ENCODE measurements around the gene ATP6V1G1.
"Not testable (repeated sequence)": the region's sequence is repeated elsewhere in the genome, so short reads cannot be mapped to it uniquely, and the experiment has no call there.

Gene ATP6V1G1

GRCh38 chr9:114560956-114561355 is 26.6 kb upstream of the ATP6V1G1 start:
- TF ChIP-seq ZFX (IDR thresholded peaks at IDR 0.05) (no peak), CTCF (conservative IDR thresholded peaks at IDR 0.05) (no peak)
- H3K27ac ChIP-seq: no peak overlapping the region

GRCh38 chr9:114561771-114562170 is 25.8 kb upstream of the ATP6V1G1 start:
- TF ChIP-seq ZFX (IDR thresholded peaks at IDR 0.05) (no peak), CTCF (conservative IDR thresholded peaks at IDR 0.05) (no peak)
- no peak overlapping the region for H3K27ac ChIP-seq

- no peak overlapping the region for H3K27ac ChIP-seq
- TF ChIP-seq ZFX (IDR thresholded peaks at IDR 0.05) (no peak), CTCF (conservative IDR thresholded peaks at IDR 0.05) (no peak)
These were observed 22.4 kb upstream of the ATP6V1G1 start for GRCh38 chr9:114565204-114565603.

GRCh38 chr9:114570742-114571141 is 16.8 kb upstream of the ATP6V1G1 start:
- no peak overlapping the region for H3K27ac ChIP-seq
- no peak for TF ChIP-seq ZFX (IDR thresholded peaks at IDR 0.05)
- TF ChIP-seq CTCF (conservative IDR thresholded peaks at IDR 0.05): no peak

- TF ChIP-seq ZFX (IDR thresholded peaks at IDR 0.05) (no peak), CTCF (conservative IDR thresholded peaks at IDR 0.05) (no peak)
- no peak overlapping the region for H3K27ac ChIP-seq
These were observed 16.2 kb upstream of the ATP6V1G1 start for GRCh38 chr9:114571391-114571790.

GRCh38 chr9:114572199-114572598 is 15.4 kb upstream of the ATP6V1G1 start:
- no peak overlapping the region for H3K27ac ChIP-seq
- no peak for TF ChIP-seq CTCF (conservative IDR thresholded peaks at IDR 0.05)
- TF ChIP-seq ZFX (IDR thresholded peaks at IDR 0.05): no peak

- no peak overlapping the region for H3K27ac ChIP-seq
These were observed 13.1 kb upstream of the ATP6V1G1 start for GRCh38 chr9:114574438-114574837.

GRCh38 chr9:114576779-114577178 is 10.8 kb upstream of the ATP6V1G1 start:
- H3K27ac ChIP-seq: not testable (repeated sequence)

More at GRCh38 chr9:114574438-114574837, 13.1 kb upstream of the ATP6V1G1 start:
- TF ChIP-seq CTCF (conservative IDR thresholded peaks at IDR 0.05) (no peak), ZFX (IDR thresholded peaks at IDR 0.05) (no peak)

- not testable (repeated sequence) for H3K27ac ChIP-seq
These were observed 9.4 kb upstream of the ATP6V1G1 start for GRCh38 chr9:114578134-114578533.
